ENCODE results near the gene MYBL2. TPM values are rescaled to one million over a fixed set of nuclear protein-coding genes. Genes with fewer than 3 reads are reported as not detected.

MYBL2 gene
- total and polyA plus RNA-seq, 2 donors (not counting 3 experiments of a cell fraction or from before 2014, with no cell fraction given) = 35.7 to 105 TPM

DNA sequence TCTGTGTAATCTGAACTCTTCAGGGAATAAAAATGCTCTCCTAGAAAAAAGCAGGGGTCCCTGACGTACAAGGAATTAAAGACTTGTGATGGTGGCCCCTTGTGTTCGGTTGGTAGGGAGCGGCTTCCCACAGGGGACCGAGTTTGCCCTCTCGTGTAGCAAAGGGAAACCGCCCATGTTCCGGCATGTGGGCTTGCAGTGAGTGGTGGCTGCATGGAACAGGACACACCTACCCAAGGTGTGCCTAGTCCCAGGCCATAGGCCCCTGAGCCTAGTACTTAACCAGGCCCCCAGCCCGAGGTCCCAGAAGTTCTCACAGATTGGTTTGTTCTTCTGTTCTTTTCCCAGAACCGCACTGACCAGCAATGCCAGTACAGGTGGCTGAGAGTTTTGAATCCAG lies 15.5 kb downstream of the MYBL2 start:
- Histone ChIP-seq H2AFZ (ENCODE audit: low read depth, low read length) (no peak overlapping the region), H3K9me3 (replicated peaks; ENCODE audit: control insufficient read depth, insufficient read depth, low read length) (no peaks in the 10 kb centered on the region), H3K9ac (replicated peaks; ENCODE audit: extremely low read depth, insufficient read depth, low read length) (no peak overlapping the region), H3K4me1 (ENCODE audit: control insufficient read depth, extremely low read depth, insufficient read depth, low read length) (no peaks in the 10 kb centered on the region), H3K4me2 (ENCODE audit: insufficient read depth, low read length) (no peak overlapping the region), H3K79me2 (ENCODE audit: control insufficient read depth, insufficient read depth, low read length) (peaks cover 3% of the 10 kb centered on the region), H3K27ac (ENCODE audit: insufficient read depth, low read depth, low read length) (no peak overlapping the region), H4K20me1 (replicated peaks; ENCODE audit: control insufficient read depth, extremely low read depth, insufficient read depth, low read length) (no peaks in the 10 kb centered on the region), H3K36me3 (ENCODE audit: control insufficient read depth in 2 of 2, extremely low read depth in 1 of 2, insufficient read depth in 2 of 2, low read length in 2 of 2) (peaks cover 0 to 3% of the 10 kb centered on the region in 2 experiments), H3K4me3 (replicated peaks in 1 of 3; ENCODE audit: insufficient read depth in 1 of 3, low read depth in 1 of 3, low read length in 3 of 3) (no peak overlapping the region), H3K9me1 (replicated peaks; ENCODE audit: control insufficient read depth, extremely low read depth, insufficient read depth, low read length) (no peaks in the 10 kb centered on the region), H3K27me3 (ENCODE audit: control insufficient read depth in 2 of 2, insufficient read depth in 2 of 2, low read length in 2 of 2) (no peaks in the 10 kb centered on the region)
- intact Hi-C loops (cut with micrococcal nuclease) (no loop called here), dilution Hi-C loops (cut with MboI; ENCODE audit: extremely low pct_ligation_motif_present, low sequenced_read_pairs) (no loop called here)
- DNase-seq (ENCODE audit: low read depth, low spot score) (no peak), FAIRE-seq (no peak)
- ChIA-PET CTCF (interaction anchor here (2.5 kb wide), 1 partner anchor 10 kb away, joined by 9 read pairs; no protein-coding TSS in a partner anchor), POLR2A (interaction anchor here (0.6 kb wide), 1 partner anchor 15 kb away, joined by 3 read pairs; no protein-coding TSS in a partner anchor)
- TF ChIP-seq GATA2 (IDR thresholded peaks at IDR 0.05; ENCODE audit: insufficient read depth, insufficient read length, low read depth, low read length) (no peak), MYC (IDR thresholded peaks at IDR 0.05; ENCODE audit: low read depth, low read length) (no peak), FOS (IDR thresholded peaks at IDR 0.05; ENCODE audit: borderline replicate concordance, insufficient read depth, low read length) (no peak)
- TF ChIP-seq, protein P1, sequence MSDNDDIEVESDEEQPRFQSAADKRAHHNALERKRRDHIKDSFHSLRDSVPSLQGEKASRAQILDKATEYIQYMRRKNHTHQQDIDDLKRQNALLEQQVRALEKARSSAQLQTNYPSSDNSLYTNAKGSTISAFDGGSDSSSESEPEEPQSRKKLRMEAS (IDR thresholded peaks at IDR 0.05; ENCODE audit: insufficient read depth, insufficient read length) = no peak
- no TSS peak for BruUV-seq (replicated peaks)

DNA sequence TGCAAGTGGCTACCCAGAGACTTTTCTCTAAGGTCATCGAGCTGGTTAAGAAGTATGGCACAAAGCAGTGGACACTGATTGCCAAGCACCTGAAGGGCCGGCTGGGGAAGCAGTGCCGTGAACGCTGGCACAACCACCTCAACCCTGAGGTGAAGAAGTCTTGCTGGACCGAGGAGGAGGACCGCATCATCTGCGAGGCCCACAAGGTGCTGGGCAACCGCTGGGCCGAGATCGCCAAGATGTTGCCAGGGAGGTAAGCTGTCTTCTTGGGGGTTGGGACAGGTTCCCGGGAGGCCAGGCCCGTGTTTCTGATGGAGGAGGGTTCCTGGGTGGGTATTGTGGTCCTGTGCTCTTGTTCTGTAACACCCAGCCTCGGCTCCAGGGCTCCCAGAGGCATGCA lies 19.9 kb downstream of the MYBL2 start:
- Histone ChIP-seq H3K4me3 (replicated peaks in 1 of 3; ENCODE audit: insufficient read depth in 1 of 3, low read depth in 1 of 3, low read length in 3 of 3) (no peak overlapping the region), H3K27ac (ENCODE audit: insufficient read depth, low read depth, low read length) (no peak overlapping the region), H3K9me3 (replicated peaks; ENCODE audit: control insufficient read depth, insufficient read depth, low read length) (no peaks in the 10 kb centered on the region), H3K4me1 (ENCODE audit: control insufficient read depth, extremely low read depth, insufficient read depth, low read length) (no peaks in the 10 kb centered on the region), H3K9me1 (replicated peaks; ENCODE audit: control insufficient read depth, extremely low read depth, insufficient read depth, low read length) (no peaks in the 10 kb centered on the region), H3K27me3 (ENCODE audit: control insufficient read depth in 2 of 2, insufficient read depth in 2 of 2, low read length in 2 of 2) (no peaks in the 10 kb centered on the region), H3K9ac (replicated peaks; ENCODE audit: extremely low read depth, insufficient read depth, low read length) (no peak overlapping the region), H4K20me1 (replicated peaks; ENCODE audit: control insufficient read depth, extremely low read depth, insufficient read depth, low read length) (no peaks in the 10 kb centered on the region), H3K36me3 (ENCODE audit: control insufficient read depth in 2 of 2, extremely low read depth in 1 of 2, insufficient read depth in 2 of 2, low read length in 2 of 2) (peaks cover 0 to 3% of the 10 kb centered on the region in 2 experiments), H3K4me2 (ENCODE audit: insufficient read depth, low read length) (no peak overlapping the region), H2AFZ (ENCODE audit: low read depth, low read length) (no peak overlapping the region), H3K79me2 (ENCODE audit: control insufficient read depth, insufficient read depth, low read length) (no peaks in the 10 kb centered on the region)
- DNase-seq (ENCODE audit: low read depth, low spot score) (no peak), FAIRE-seq (no peak)
- ChIA-PET CTCF (interaction anchor here (0.8 kb wide), 1 partner anchor 148 kb away, joined by 3 read pairs; no protein-coding TSS in a partner anchor), POLR2A (no interaction called here)
- no peak for TF ChIP-seq MYC (IDR thresholded peaks at IDR 0.05; ENCODE audit: low read depth, low read length)
- TF ChIP-seq, protein P2, sequence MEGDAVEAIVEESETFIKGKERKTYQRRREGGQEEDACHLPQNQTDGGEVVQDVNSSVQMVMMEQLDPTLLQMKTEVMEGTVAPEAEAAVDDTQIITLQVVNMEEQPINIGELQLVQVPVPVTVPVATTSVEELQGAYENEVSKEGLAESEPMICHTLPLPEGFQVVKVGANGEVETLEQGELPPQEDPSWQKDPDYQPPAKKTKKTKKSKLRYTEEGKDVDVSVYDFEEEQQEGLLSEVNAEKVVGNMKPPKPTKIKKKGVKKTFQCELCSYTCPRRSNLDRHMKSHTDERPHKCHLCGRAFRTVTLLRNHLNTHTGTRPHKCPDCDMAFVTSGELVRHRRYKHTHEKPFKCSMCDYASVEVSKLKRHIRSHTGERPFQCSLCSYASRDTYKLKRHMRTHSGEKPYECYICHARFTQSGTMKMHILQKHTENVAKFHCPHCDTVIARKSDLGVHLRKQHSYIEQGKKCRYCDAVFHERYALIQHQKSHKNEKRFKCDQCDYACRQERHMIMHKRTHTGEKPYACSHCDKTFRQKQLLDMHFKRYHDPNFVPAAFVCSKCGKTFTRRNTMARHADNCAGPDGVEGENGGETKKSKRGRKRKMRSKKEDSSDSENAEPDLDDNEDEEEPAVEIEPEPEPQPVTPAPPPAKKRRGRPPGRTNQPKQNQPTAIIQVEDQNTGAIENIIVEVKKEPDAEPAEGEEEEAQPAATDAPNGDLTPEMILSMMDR (IDR thresholded peaks at IDR 0.05; ENCODE audit: extremely low read depth in 1 of 2, insufficient read depth in 1 of 2, low read depth in 1 of 2, low read length in 2 of 2) = no peak
- no peak for TF ChIP-seq POLR2A (IDR thresholded peaks at IDR 0.05; ENCODE audit: low read depth, low read length)
- no peak for TF ChIP-seq JUN (IDR thresholded peaks at IDR 0.05; ENCODE audit: borderline replicate concordance, insufficient read depth, insufficient read length, low read depth)
- TF ChIP-seq GATA2 (IDR thresholded peaks at IDR 0.05; ENCODE audit: insufficient read depth, insufficient read length, low read depth, low read length) = no peak
- no peak for TF ChIP-seq POLR2AphosphoS5 (IDR thresholded peaks at IDR 0.05; ENCODE audit: insufficient read depth, low read depth, low read length)
- TF ChIP-seq FOS (IDR thresholded peaks at IDR 0.05; ENCODE audit: borderline replicate concordance, insufficient read depth, low read length) = no peak
- TF ChIP-seq EZH2 (IDR thresholded peaks at IDR 0.05; ENCODE audit: borderline replicate concordance, low read depth, low read length, severe bottlenecking) = no peak
- TF ChIP-seq, protein P1 (IDR thresholded peaks at IDR 0.05; ENCODE audit: insufficient read depth, insufficient read length) = no peak
- intact Hi-C loops (cut with micrococcal nuclease) (no loop called here), dilution Hi-C loops (cut with MboI; ENCODE audit: extremely low pct_ligation_motif_present, low sequenced_read_pairs) (no loop called here)
- no TSS peak for BruUV-seq (replicated peaks)
